GM12865 (cell line): ENCODE measurements around the gene EML2.

Experiments used
- DNase-seq: peaks from one replicate; pipeline ENCODE4 v3.0.0; 2010; ENCODE audit warnings: low read depth
- H3K4me3 ChIP-seq: 2 replicates; pipeline ENCODE4 v1.5.1; 2011; ENCODE audit warnings: mild to moderate bottlenecking, low read depth, low read length, control low read depth
- TF ChIP-seq, protein P1 (sequence below): IDR thresholded peaks from 2 replicates; pipeline ENCODE4 v1.5.1; 2011; ENCODE audit warnings: low read length, control low read depth, low read depth, inconsistent platforms; ENCODE audit not compliant: insufficient read depth; ENCODE audit errors: missing control alignments

Gene EML2

GRCh38 chr19:45663800-45664199, 24.6 kb upstream of the EML2 start:
- DNase-seq, result no peak
- TF ChIP-seq, protein P1, sequence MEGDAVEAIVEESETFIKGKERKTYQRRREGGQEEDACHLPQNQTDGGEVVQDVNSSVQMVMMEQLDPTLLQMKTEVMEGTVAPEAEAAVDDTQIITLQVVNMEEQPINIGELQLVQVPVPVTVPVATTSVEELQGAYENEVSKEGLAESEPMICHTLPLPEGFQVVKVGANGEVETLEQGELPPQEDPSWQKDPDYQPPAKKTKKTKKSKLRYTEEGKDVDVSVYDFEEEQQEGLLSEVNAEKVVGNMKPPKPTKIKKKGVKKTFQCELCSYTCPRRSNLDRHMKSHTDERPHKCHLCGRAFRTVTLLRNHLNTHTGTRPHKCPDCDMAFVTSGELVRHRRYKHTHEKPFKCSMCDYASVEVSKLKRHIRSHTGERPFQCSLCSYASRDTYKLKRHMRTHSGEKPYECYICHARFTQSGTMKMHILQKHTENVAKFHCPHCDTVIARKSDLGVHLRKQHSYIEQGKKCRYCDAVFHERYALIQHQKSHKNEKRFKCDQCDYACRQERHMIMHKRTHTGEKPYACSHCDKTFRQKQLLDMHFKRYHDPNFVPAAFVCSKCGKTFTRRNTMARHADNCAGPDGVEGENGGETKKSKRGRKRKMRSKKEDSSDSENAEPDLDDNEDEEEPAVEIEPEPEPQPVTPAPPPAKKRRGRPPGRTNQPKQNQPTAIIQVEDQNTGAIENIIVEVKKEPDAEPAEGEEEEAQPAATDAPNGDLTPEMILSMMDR, result no peak
- H3K4me3 ChIP-seq, result no peak overlapping the region

DNA sequence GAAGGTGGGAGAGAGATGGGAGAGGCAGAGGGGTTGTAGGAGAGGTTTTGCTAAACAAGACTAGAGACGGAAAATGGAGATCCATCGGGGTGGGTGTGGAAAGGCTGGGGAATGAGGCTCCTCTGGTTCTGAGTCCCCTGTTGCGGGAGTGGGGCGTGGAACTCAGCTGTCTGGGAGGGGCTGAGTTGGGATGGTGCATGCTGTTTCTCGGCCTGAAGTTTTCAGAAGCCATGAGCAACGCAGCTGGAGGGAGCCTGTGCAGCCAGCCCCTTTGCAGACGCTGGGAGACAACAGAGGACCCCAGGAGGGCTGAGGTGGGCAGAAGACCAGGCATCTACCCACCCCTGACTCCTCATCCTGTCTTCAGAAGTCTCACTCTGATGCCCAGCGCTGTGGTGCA, 21.4 kb upstream of the EML2 start:
- no peak overlapping the region for H3K4me3 ChIP-seq
- DNase-seq, result no peak
- TF ChIP-seq, protein P1, result no peak

- TF ChIP-seq, protein P1, result no peak
- no peak overlapping the region for H3K4me3 ChIP-seq
- DNase-seq, result no peak
Observed at GRCh38 chr19:45659096-45659729, 20.0 kb upstream of the EML2 start.

GRCh38 chr19:45657520-45658167, 18.4 kb upstream of the EML2 start:
- no peak for DNase-seq
- H3K4me3 ChIP-seq, result no peak overlapping the region
- TF ChIP-seq, protein P1, result no peak

GRCh38 chr19:45655073-45655472, 15.9 kb upstream of the EML2 start:
- no peak for DNase-seq
- no peak overlapping the region for H3K4me3 ChIP-seq
- TF ChIP-seq, protein P1, result no peak

DNA sequence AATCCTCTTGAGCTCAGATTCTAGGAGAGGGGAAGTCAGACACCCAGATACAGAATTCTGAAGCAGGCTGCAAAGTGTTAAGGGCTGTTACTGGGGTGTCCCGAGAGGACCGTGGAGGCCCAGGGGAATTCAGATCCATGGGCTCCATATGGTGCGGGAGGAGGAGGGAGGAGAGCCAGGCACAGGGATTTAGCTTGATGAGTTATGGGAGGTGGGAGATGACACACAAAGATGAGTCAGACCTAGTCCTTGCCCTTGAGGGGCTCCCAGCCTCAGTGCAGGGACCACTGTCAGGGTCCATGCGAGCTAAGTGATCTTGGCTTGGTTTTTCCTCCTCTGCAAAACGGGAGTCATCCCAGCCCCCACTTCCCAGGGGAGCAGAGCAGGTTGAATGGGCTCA, 14.4 kb upstream of the EML2 start:
- no peak overlapping the region for H3K4me3 ChIP-seq
- no peak for DNase-seq
- TF ChIP-seq, protein P1, result no peak

DNA sequence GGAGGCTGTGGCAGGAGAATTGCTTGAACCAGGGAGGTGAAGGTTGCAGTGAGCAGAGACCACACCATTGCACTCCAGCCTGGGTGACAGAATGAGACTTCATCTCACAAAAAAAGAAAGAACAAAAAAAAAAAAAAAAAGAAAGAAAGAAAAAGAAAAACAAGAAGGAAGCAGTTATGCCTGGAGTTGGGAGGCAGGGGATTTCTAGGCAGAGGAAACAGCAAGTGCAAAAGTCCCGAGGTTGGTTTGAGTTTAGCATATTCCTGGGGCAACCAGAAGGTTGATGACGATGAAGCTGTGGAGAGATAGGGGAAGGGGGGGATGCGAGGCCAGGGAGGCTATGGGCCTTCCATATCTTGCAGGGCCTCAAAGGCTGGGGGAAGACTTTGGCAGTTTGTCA, 11.5 kb upstream of the EML2 start:
- DNase-seq, result no peak
- H3K4me3 ChIP-seq, result no peak overlapping the region
- TF ChIP-seq, protein P1, result no peak
